Suprapubic skin (tissue), 4 donors: ENCODE measurements around the gene DPF1. TPM values are rescaled to one million over a fixed set of nuclear protein-coding genes. Genes with fewer than 3 reads are reported as not detected.

Source experiments
- DNase-seq, 2 donors: peaks; one replicate each; pipeline ENCODE4 v3.0.0-alpha.2; 2019; ENCODE audit warnings: low spot score in 2 of 2
- H3K27ac ChIP-seq: fragments of 200-600 bp; sonication (generic); one replicate; pipeline ENCODE4 v1.5.1; 2019
- H3K27me3 ChIP-seq: fragments of 200-600 bp; sonication (generic); one replicate; pipeline ENCODE4 v1.5.1; 2019
- H3K36me3 ChIP-seq: fragments of 200-600 bp; sonication (generic); one replicate; pipeline ENCODE4 v1.5.1; 2019
- H3K4me1 ChIP-seq: fragments of 200-600 bp; sonication (generic); one replicate; pipeline ENCODE4 v1.5.1; 2019
- H3K4me3 ChIP-seq: fragments of 200-600 bp; sonication (generic); one replicate; pipeline ENCODE4 v1.5.1; 2019; ENCODE audit warnings: mild to moderate bottlenecking
- H3K9me3 ChIP-seq: fragments of 200-600 bp; sonication (generic); one replicate; pipeline ENCODE4 v1.5.1; 2019
- CTCF ChIP-seq, 2 donors: fragments of 200-600 bp in 1 of 2; fragments of 450-650 bp in 1 of 2; sonication (generic) in 1 of 2; IDR thresholded peaks; one replicate each; pipeline ENCODE4 v1.5.1; 2016 to 2019; ENCODE audit warnings: antibody characterized with exemption in 2 of 2, mild to moderate bottlenecking in 1 of 2, moderate library complexity in 1 of 2
- EP300 ChIP-seq: sonication (generic); formaldehyde crosslinking; IDR thresholded peaks from one replicate; pipeline ENCODE4 v1.6.1; 2017; ENCODE audit warnings: antibody characterized with exemption
- POLR2A ChIP-seq, 2 donors: fragments of 450-650 bp; IDR thresholded peaks; one replicate each; pipeline ENCODE4 v1.6.1; 2017; ENCODE audit warnings: antibody characterized with exemption in 2 of 2, mild to moderate bottlenecking in 2 of 2, moderate library complexity in 2 of 2
- POLR2AphosphoS5 ChIP-seq, 3 donors: sonication (generic); formaldehyde crosslinking; IDR thresholded peaks; one replicate each; pipeline ENCODE4 v1.6.1; 2017; ENCODE audit warnings: antibody characterized with exemption in 3 of 3
- WGBS: methylation state at CpG from one replicate; pipeline ENCODE4 v1.1.5; 2018; 5-methylcytosine and 5-hydroxymethylcytosine counted together
- total RNA-seq, 4 donors: library from RNA; depleted of rRNA; stranded (reverse); fragments of >200 nt; gene quantifications; one replicate each; pipeline ENCODE4 v1.1.0, GENCODE V29; 2016

Gene DPF1
- total RNA-seq, 4 donors from 2014 or later = 1.1 TPM; not detected in 3

GRCh38 chr19:38210458-38210987 is 13.5 kb downstream of the DPF1 start:
- H3K4me1 ChIP-seq = peaks cover 30% of the 10 kb centered on the region
- DNase-seq = peak in 1 of 2 donors; percentile 77
- peak overlapping the region; percentile 33 for H3K4me3 ChIP-seq
- no peaks in the 10 kb centered on the region for H3K9me3 ChIP-seq
- TF ChIP-seq EP300 (no peak), POLR2A (IDR thresholded peaks at IDR 0.05) (no peak), POLR2AphosphoS5 (IDR thresholded peaks at IDR 0.05) (no peak), CTCF (IDR thresholded peaks at IDR 0.05) (no peak)
- H3K27me3 ChIP-seq = peaks cover 9% of the 10 kb centered on the region
- WGBS = 6% methylated on average over 19 of the region's 24 CpGs
- peaks cover 13% of the 10 kb centered on the region for H3K36me3 ChIP-seq
- H3K27ac ChIP-seq = peak overlapping the region; percentile 78

- Histone ChIP-seq H3K27ac (peak overlapping the region; percentile 78), H3K4me3 (peak overlapping the region; percentile 33)
- TF ChIP-seq EP300 (no peak), POLR2AphosphoS5 (IDR thresholded peaks at IDR 0.05) (peak in 1 of 3 donors; percentile 65), CTCF (IDR thresholded peaks at IDR 0.05) (no peak), POLR2A (IDR thresholded peaks at IDR 0.05) (no peak)
Measured at GRCh38 chr19:38209671-38210457, 14.2 kb downstream of the DPF1 start.

GRCh38 chr19:38209152-38209551 is 14.9 kb downstream of the DPF1 start:
- Histone ChIP-seq H3K27ac (peak overlapping the region; percentile 78), H3K4me1 (peaks cover 30% of the 10 kb centered on the region), H3K27me3 (peaks cover 9% of the 10 kb centered on the region), H3K36me3 (peaks cover 21% of the 10 kb centered on the region), H3K9me3 (no peaks in the 10 kb centered on the region), H3K4me3 (peak overlapping the region; percentile 33)
- WGBS = 31% methylated on average over 4 of the region's 5 CpGs
- no peak for TF ChIP-seq POLR2AphosphoS5 (IDR thresholded peaks at IDR 0.05)
- TF ChIP-seq EP300 = no peak
- no peak for TF ChIP-seq CTCF (IDR thresholded peaks at IDR 0.05)
- no peak for DNase-seq

More at GRCh38 chr19:38209671-38210457, 14.2 kb downstream of the DPF1 start:
- WGBS = 3% methylated on average over 29 of the region's 30 CpGs
- Histone ChIP-seq H3K4me1 (peaks cover 30% of the 10 kb centered on the region), H3K9me3 (no peaks in the 10 kb centered on the region), H3K36me3 (peaks cover 15% of the 10 kb centered on the region), H3K27me3 (peaks cover 9% of the 10 kb centered on the region)
- DNase-seq = peak in 1 of 2 donors; percentile 85

- H3K4me3 ChIP-seq = no peak overlapping the region
- no peak for DNase-seq
- no peak overlapping the region for H3K27ac ChIP-seq
- H3K9me3 ChIP-seq = no peaks in the 10 kb centered on the region
- peaks cover 27% of the 10 kb centered on the region for H3K36me3 ChIP-seq
- H3K4me1 ChIP-seq = peaks cover 30% of the 10 kb centered on the region
- WGBS = 92% methylated on average over 3 of the region's 3 CpGs
- H3K27me3 ChIP-seq = peaks cover 9% of the 10 kb centered on the region
- no peak for TF ChIP-seq POLR2AphosphoS5 (IDR thresholded peaks at IDR 0.05)
- TF ChIP-seq EP300 = no peak
- no peak for TF ChIP-seq POLR2A (IDR thresholded peaks at IDR 0.05)
- TF ChIP-seq CTCF (IDR thresholded peaks at IDR 0.05) = no peak
Measured at GRCh38 chr19:38208571-38208970, 15.5 kb downstream of the DPF1 start.

GRCh38 chr19:38207543-38207942 is 16.5 kb downstream of the DPF1 start:
- no peak for DNase-seq
- Histone ChIP-seq H3K9me3 (no peaks in the 10 kb centered on the region), H3K27ac (no peak overlapping the region), H3K4me3 (no peak overlapping the region), H3K27me3 (peaks cover 9% of the 10 kb centered on the region), H3K36me3 (peaks cover 37% of the 10 kb centered on the region), H3K4me1 (peaks cover 30% of the 10 kb centered on the region)
- no peak for TF ChIP-seq EP300
- TF ChIP-seq CTCF (IDR thresholded peaks at IDR 0.05) = no peak
- TF ChIP-seq POLR2AphosphoS5 (IDR thresholded peaks at IDR 0.05) = no peak
- TF ChIP-seq POLR2A (IDR thresholded peaks at IDR 0.05) = no peak
- WGBS = 71% methylated on average over 12 of the region's 12 CpGs
